ENCODE data around the gene DIDO1. TPM values are rescaled to one million over a fixed set of nuclear protein-coding genes. Genes with fewer than 3 reads are reported as not detected.

Gene DIDO1
- total and polyA plus RNA-seq, 2 of the 13 experiments (the other 11 are each of a cell fraction or from before 2014, with no cell fraction given) = 75.0 to 75.1 TPM

- TF ChIP-seq ZNF674 (CRISPR knock-in tag; IDR thresholded peaks at IDR 0.05; ENCODE audit: low read depth) = peak; percentile 6; the same call in 1 of the 2 replicates
- no peak for TF ChIP-seq RFX3 (CRISPR knock-in tag; IDR thresholded peaks at IDR 0.05)
- TF ChIP-seq FOXA1 (IDR thresholded peaks at IDR 0.05) = no peak
- TF ChIP-seq FOXA1 (CRISPR knock-in tag; IDR thresholded peaks at IDR 0.05) = peak; percentile 54
- peak; percentile 20 for TF ChIP-seq EED (CRISPR knock-in tag; IDR thresholded peaks at IDR 0.05)
- TF ChIP-seq FOXA3 (CRISPR knock-in tag; IDR thresholded peaks at IDR 0.05) = peak; percentile 24; the same call in 1 of the 2 replicates
- peak; percentile 31; the same call in 1 of the 2 replicates for TF ChIP-seq SMC3 (IDR thresholded peaks at IDR 0.05; ENCODE audit: low read length)
- TF ChIP-seq ZNF251 (CRISPR knock-in tag; IDR thresholded peaks at IDR 0.05) = no peak
- 0 out of 2 replicates have a peak, but pooled peaks have one; percentile 60 for TF ChIP-seq ZBTB49 (CRISPR knock-in tag; IDR thresholded peaks at IDR 0.05; ENCODE audit: borderline replicate concordance)
- TF ChIP-seq NFAT5 (CRISPR knock-in tag; IDR thresholded peaks at IDR 0.05) = no peak
- TF ChIP-seq SIN3A (IDR thresholded peaks at IDR 0.05; ENCODE audit: borderline replicate concordance, low read depth, low read length) = no peak
- TF ChIP-seq KMT2B (CRISPR knock-in tag; IDR thresholded peaks at IDR 0.05) = 0 out of 2 replicates have a peak, but pooled peaks have one; percentile 3
- TF ChIP-seq ZBTB21 (CRISPR knock-in tag; IDR thresholded peaks at IDR 0.05) = peak; percentile 64
- peak; percentile 7; the same call in 1 of the 2 replicates for TF ChIP-seq CEBPG (CRISPR knock-in tag; IDR thresholded peaks at IDR 0.05)
- TF ChIP-seq WIZ (CRISPR knock-in tag; IDR thresholded peaks at IDR 0.05) = 0 out of 2 replicates have a peak, but pooled peaks have one; percentile 55
- peak; percentile 93 for TF ChIP-seq CREB1 (IDR thresholded peaks at IDR 0.05)
- peak; percentile 70 for TF ChIP-seq CREB1 (CRISPR knock-in tag; IDR thresholded peaks at IDR 0.05)
- TF ChIP-seq AHR (CRISPR knock-in tag; IDR thresholded peaks at IDR 0.05) = peak; percentile 49; the same call in 1 of the 2 replicates
- 0 out of 2 replicates have a peak, but pooled peaks have one; percentile 18 for TF ChIP-seq USF2 (IDR thresholded peaks at IDR 0.05; ENCODE audit: low read depth, low read length)
- TF ChIP-seq USF2 (CRISPR knock-in tag; IDR thresholded peaks at IDR 0.05; ENCODE audit: borderline replicate concordance) = no peak
- peak; percentile 43; the same call in 1 of the 2 replicates for TF ChIP-seq ZBTB38 (CRISPR knock-in tag; IDR thresholded peaks at IDR 0.05)
Measured at GRCh38 chr20:62900692-62901584, 25.4 kb downstream of the DIDO1 start (continued).

Data from HepG2 (cell line).